Thoracic aorta (tissue), 2 donors: ENCODE data around the gene TLE5. TPM values are rescaled to one million over a fixed set of nuclear protein-coding genes. Genes with fewer than 3 reads are reported as not detected.

ENCODE experiments used
- ATAC-seq: fragments of 150-250 bp; one replicate; pipeline ENCODE4 v1.8.0; 2017; ENCODE audit warnings: low read depth; ENCODE audit not compliant: insufficient number of reproducible peaks, low FRiP score
- DNase-seq: peaks from one replicate; pipeline ENCODE4 v3.0.0-alpha.2; 2020; ENCODE audit warnings: low spot score
- H3K27ac ChIP-seq, 2 donors: fragments of 200-600 bp; sonication (generic); 1 replicate in 1 of 2; 2 replicates in 1 of 2; pipeline ENCODE4 v1.5.1; 2016; ENCODE audit warnings: mild to moderate bottlenecking in 2 of 2, moderate library complexity in 2 of 2
- H3K27me3 ChIP-seq: fragments of 200-600 bp; sonication (generic); replicated peaks from 2 replicates; pipeline ENCODE4 v1.6.0; 2016; ENCODE audit warnings: mild to moderate bottlenecking; ENCODE audit not compliant: insufficient read depth
- H3K36me3 ChIP-seq: fragments of 200-600 bp; sonication (generic); one replicate; pipeline ENCODE4 v1.5.1; 2016
- H3K4me1 ChIP-seq, 2 donors: fragments of 200-600 bp; sonication (generic); 1 replicate in 1 of 2; 2 replicates in 1 of 2; pipeline versions ENCODE4 v1.5.1 to v1.6.0; 2016; ENCODE audit warnings: low read depth in 2 of 2, mild to moderate bottlenecking in 1 of 2; ENCODE audit not compliant: control insufficient read depth in 1 of 2
- H3K4me3 ChIP-seq: fragments of 200-600 bp; sonication (generic); 2 replicates; pipeline ENCODE4 v1.5.1; 2016; ENCODE audit warnings: mild to moderate bottlenecking
- H3K9me3 ChIP-seq: fragments of 200-600 bp; sonication (generic); 2 replicates; pipeline ENCODE4 v1.5.1; 2016
- total RNA-seq, 2 donors: library from RNA; depleted of rRNA; stranded (reverse); fragments of >200 nt; gene quantifications; one replicate each; pipeline versions ENCODE4 v1.1.0 to v1.2.3, GENCODE V29; 2016
- TF ChIP-seq, protein P1 (sequence below): fragments of 200-600 bp; sonication (generic); IDR thresholded peaks from one replicate; pipeline ENCODE4 v1.5.1; 2019; ENCODE audit warnings: antibody characterized with exemption

TLE5 gene
- total RNA-seq, 2 donors from 2014 or later, result 346 to 448 TPM

DNA sequence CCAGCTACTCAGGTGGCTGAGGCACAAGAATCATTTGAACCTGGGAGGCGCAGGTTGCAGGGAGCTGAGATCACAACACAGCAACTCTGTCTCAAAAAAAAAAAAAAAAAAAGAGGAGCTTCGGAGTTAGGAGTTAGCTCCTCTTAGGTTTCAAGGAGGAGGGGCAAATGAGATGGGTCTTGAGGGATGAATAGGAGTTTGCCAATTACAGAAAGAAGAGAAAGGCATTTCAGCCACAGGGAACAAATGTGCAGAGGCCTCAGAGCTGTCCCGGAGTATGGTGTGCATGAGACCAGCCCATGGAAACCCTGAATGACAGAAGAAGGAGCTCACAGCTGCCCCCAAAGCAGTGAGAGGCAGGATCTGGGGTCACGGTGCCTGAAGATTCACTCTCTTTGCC, 57.8 kb downstream of the TLE5 start:
- H3K27me3 ChIP-seq, result no peaks in the 10 kb centered on the region
- H3K9me3 ChIP-seq, result no peaks in the 10 kb centered on the region
- no peak for ATAC-seq
- TF ChIP-seq, protein P1, sequence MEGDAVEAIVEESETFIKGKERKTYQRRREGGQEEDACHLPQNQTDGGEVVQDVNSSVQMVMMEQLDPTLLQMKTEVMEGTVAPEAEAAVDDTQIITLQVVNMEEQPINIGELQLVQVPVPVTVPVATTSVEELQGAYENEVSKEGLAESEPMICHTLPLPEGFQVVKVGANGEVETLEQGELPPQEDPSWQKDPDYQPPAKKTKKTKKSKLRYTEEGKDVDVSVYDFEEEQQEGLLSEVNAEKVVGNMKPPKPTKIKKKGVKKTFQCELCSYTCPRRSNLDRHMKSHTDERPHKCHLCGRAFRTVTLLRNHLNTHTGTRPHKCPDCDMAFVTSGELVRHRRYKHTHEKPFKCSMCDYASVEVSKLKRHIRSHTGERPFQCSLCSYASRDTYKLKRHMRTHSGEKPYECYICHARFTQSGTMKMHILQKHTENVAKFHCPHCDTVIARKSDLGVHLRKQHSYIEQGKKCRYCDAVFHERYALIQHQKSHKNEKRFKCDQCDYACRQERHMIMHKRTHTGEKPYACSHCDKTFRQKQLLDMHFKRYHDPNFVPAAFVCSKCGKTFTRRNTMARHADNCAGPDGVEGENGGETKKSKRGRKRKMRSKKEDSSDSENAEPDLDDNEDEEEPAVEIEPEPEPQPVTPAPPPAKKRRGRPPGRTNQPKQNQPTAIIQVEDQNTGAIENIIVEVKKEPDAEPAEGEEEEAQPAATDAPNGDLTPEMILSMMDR, result no peak
- DNase-seq, result no peak
- H3K27ac ChIP-seq, result no peak overlapping the region
- H3K4me1 ChIP-seq, result no peaks in the 10 kb centered on the region
- H3K36me3 ChIP-seq, result no peaks in the 10 kb centered on the region
- no peak overlapping the region for H3K4me3 ChIP-seq

DNA sequence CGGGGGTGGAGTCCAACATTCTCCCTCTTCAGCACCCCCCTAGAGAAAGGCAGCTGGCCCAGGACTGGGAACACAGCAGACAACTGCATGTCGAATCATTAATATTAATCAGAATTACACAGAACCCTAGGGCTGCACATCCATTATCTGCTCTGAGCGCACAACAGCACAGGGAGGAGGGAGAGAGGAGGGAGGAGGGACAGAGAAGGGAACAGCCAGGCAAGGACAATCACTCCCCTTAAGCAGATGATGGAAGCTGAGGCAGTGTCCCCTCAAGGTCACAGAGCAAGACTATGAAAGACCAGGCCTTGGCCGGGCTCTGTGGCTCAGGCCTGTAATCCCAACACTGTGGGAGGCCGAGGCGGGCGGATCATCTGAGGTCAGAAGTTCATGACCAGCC, 59.2 kb downstream of the TLE5 start:
- no peak overlapping the region for H3K4me3 ChIP-seq
- no peak overlapping the region for H3K27ac ChIP-seq
- no peaks in the 10 kb centered on the region for H3K4me1 ChIP-seq
- DNase-seq, result no peak
- H3K27me3 ChIP-seq, result no peaks in the 10 kb centered on the region
- no peaks in the 10 kb centered on the region for H3K9me3 ChIP-seq
- no peak for ATAC-seq
- TF ChIP-seq, protein P1, result no peak
- H3K36me3 ChIP-seq, result no peaks in the 10 kb centered on the region

Other genes with a start within 250 kb of the TLE5 start
- gene ZNF554, start 242.6 kb downstream of the TLE5 start, total RNA-seq, result 1 to 10 TPM; 2.8 to 4.4 TPM
- 10 to 100 TPM in 1 of 2 donors, 1 to 10 TPM in 1; 5.4 to 12.5 TPM for gene ZNF555, start 221.0 kb downstream of the TLE5 start, total RNA-seq
- under 1 TPM in 1 of 2 donors, not detected in 1; 0.49 TPM for gene ZNF556, start 195.2 kb downstream of the TLE5 start, total RNA-seq
- 1 to 10 TPM; 4.0 to 4.2 TPM for gene ZNF57, start 161.6 kb downstream of the TLE5 start, total RNA-seq
- gene ZNF77, start 117.5 kb downstream of the TLE5 start, total RNA-seq, result 1 to 10 TPM; 1.2 to 4.6 TPM
- gene TLE6, start 84.9 kb downstream of the TLE5 start, total RNA-seq, result 1 to 10 TPM; 5.3 to 7.8 TPM
- 100 to 1,000 TPM in 1 of 2 donors, 10 to 100 TPM in 1; 46.7 to 154 TPM for gene TLE2, start 33.2 kb downstream of the TLE5 start, total RNA-seq
- 100 to 1,000 TPM in 1 of 2 donors, 10 to 100 TPM in 1; 68.3 to 143 TPM for gene GNA11, start 31.9 kb upstream of the TLE5 start, total RNA-seq
- 10 to 100 TPM; 13.0 to 14.0 TPM for gene GNA15, start 73.5 kb upstream of the TLE5 start, total RNA-seq
- 1 to 10 TPM; 1.2 to 6.4 TPM for gene S1PR4, start 116.3 kb upstream of the TLE5 start, total RNA-seq
- 10 to 100 TPM; 29.4 to 40.4 TPM for gene NCLN, start 123.4 kb upstream of the TLE5 start, total RNA-seq
- gene CELF5, start 162.2 kb upstream of the TLE5 start, total RNA-seq, result not detected